K562 (cell line): ENCODE results near the gene MT2A. TPM values are rescaled to one million over a fixed set of nuclear protein-coding genes. Genes with fewer than 3 reads are reported as not detected.

Experiments used
- ATAC-seq: fragments of 200-7000 bp; cut with Tn5 transposase; 3 replicates; pipeline ENCODE4 v1.9.1; 2020; ENCODE audit warnings: moderate library complexity
- BruUV-seq: library from RNA; stranded (reverse); fragments of 400-500 nt; replicated peaks from 2 replicates; lab custom pipeline; 2021; lab: Mats Ljungman, UMichigan
- CTCF ChIA-PET: fragments of 300-600 bp; formaldehyde crosslinking; extraction: SDS; loops from one replicate; lab custom pipeline; 2021; ENCODE audit warnings: low intra/inter-chr PET ratio; lab: Yijun Ruan, JAX
- POLR2A ChIA-PET: fragments of 300-600, 350-650 bp; sonication (Branson Sonifier 250); formaldehyde crosslinking; extraction: SDS; loops from one replicate; lab custom pipeline; 2021; ENCODE audit warnings: antibody characterized with exemption, inconsistent platforms; lab: Yijun Ruan, JAX
- DNase-seq, 4 experiments: peaks; one replicate each; pipeline versions ENCODE4 v3.0.0 to v3.0.0-alpha.2; 2011 to 2018; ENCODE audit warnings: low spot score in 3 of 4, mixed read lengths in 3 of 4; ENCODE audit errors: extremely low read depth in 1 of 4
- FAIRE-seq: peaks from 2 replicates; lab custom pipeline; 2011; peaks lifted over from hg19 to GRCh38; lab: Jason Lieb, UNC
- H2AFZ ChIP-seq: 2 replicates; pipeline ENCODE4 v1.6.0; 2011; ENCODE audit warnings: low read depth, low read length, control low read depth, inconsistent platforms
- H3K27ac ChIP-seq: fragments of 200-600 bp; 3 replicates; pipeline ENCODE4 v1.8.0; 2011; ENCODE audit warnings: low read depth, mild to moderate bottlenecking, control low read depth, inconsistent platforms, low read length, moderate library complexity, mixed read lengths; ENCODE audit errors: extremely low read depth
- H3K27me3 ChIP-seq, 2 experiments: fragments of 300-600 bp in 1 of 2; 2 replicates in 1 of 2; 3 replicates in 1 of 2; pipeline versions ENCODE4 v1.6.0 to v1.8.0; 2011; ENCODE audit warnings: inconsistent platforms in 2 of 2, low read length in 2 of 2, mild to moderate bottlenecking in 1 of 2, mixed read lengths in 1 of 2, moderate library complexity in 1 of 2; ENCODE audit not compliant: control insufficient read depth in 2 of 2, insufficient read depth in 2 of 2
- H3K36me3 ChIP-seq: fragments of 300-600 bp; 3 replicates; pipeline ENCODE4 v1.8.0; 2011; ENCODE audit warnings: mild to moderate bottlenecking, low read length, inconsistent platforms; ENCODE audit not compliant: control insufficient read depth, insufficient read depth
- H3K4me1 ChIP-seq, 2 experiments: fragments of 200-600 bp in 1 of 2; replicated peaks in 1 of 2; 2 replicates in 1 of 2; 3 replicates in 1 of 2; pipeline versions ENCODE4 v1.5.1 to v1.8.0; 2011; ENCODE audit warnings: inconsistent platforms in 2 of 2, low read length in 2 of 2, mild to moderate bottlenecking in 1 of 2, mixed read lengths in 1 of 2, moderate library complexity in 1 of 2; ENCODE audit not compliant: control insufficient read depth in 2 of 2, insufficient read depth in 2 of 2
- H3K4me2 ChIP-seq: 2 replicates; pipeline ENCODE4 v1.6.1; 2011; ENCODE audit warnings: low read length, control low read depth, inconsistent platforms, mixed read lengths; ENCODE audit not compliant: insufficient read depth
- H3K4me3 ChIP-seq: fragments of 200-600 bp; sonication (generic), shearing (Covaris generic); 2 replicates; pipeline ENCODE4 v1.5.1; 2016; ENCODE audit warnings: control low read depth, inconsistent platforms
- H3K79me2 ChIP-seq: fragments of 200-600 bp; 3 replicates; pipeline ENCODE4 v1.8.0; 2011; ENCODE audit warnings: low read length, inconsistent platforms; ENCODE audit not compliant: control insufficient read depth, insufficient read depth
- H3K9ac ChIP-seq, 2 experiments: 2 replicates each; pipeline versions ENCODE4 v1.6.0 to v1.6.1; 2011; ENCODE audit warnings: low read depth in 2 of 2, low read length in 2 of 2, control low read depth in 1 of 2, inconsistent platforms in 1 of 2, mild to moderate bottlenecking in 1 of 2, mixed read lengths in 1 of 2; ENCODE audit not compliant: insufficient read depth in 1 of 2
- H3K9me1 ChIP-seq: one replicate; pipeline ENCODE4 v1.6.0; 2011; ENCODE audit warnings: inconsistent platforms, mild to moderate bottlenecking, low read length, moderate library complexity; ENCODE audit not compliant: control insufficient read depth, insufficient read depth
- H3K9me3 ChIP-seq: replicated peaks from 2 replicates; pipeline ENCODE4 v1.5.1; 2011; ENCODE audit warnings: low read depth, low read length, inconsistent platforms; ENCODE audit not compliant: control insufficient read depth, insufficient read depth
- H4K20me1 ChIP-seq: replicated peaks from 2 replicates; pipeline ENCODE4 v1.6.1; 2011; ENCODE audit warnings: low read length, inconsistent platforms, mixed read lengths; ENCODE audit not compliant: control insufficient read depth, insufficient read depth
- E4F1 ChIP-seq: fragments of 250-450 bp; sonication (Bioruptor Pico); IDR thresholded peaks from 2 replicates; pipeline ENCODE4 v1.5.0; 2021; ENCODE audit warnings: mild to moderate bottlenecking, borderline replicate concordance
- ETS1 ChIP-seq: conservative IDR thresholded peaks from 2 replicates; pipeline ENCODE4 v1.6.1; 2011; ENCODE audit warnings: low read depth, mild to moderate bottlenecking, low read length; ENCODE audit not compliant: control insufficient read depth
- FOXK1 ChIP-seq: sonication (generic); formaldehyde crosslinking; IDR thresholded peaks from 2 replicates; pipeline ENCODE4 v1.8.0; 2022; ENCODE audit warnings: missing genetic modification reagents, mild to moderate bottlenecking, borderline replicate concordance
- HDAC6 ChIP-seq: IDR thresholded peaks from 2 replicates; pipeline ENCODE4 v1.6.1; 2012; ENCODE audit warnings: low read depth, mild to moderate bottlenecking, control low read depth, inconsistent platforms, low read length, moderate library complexity
- IRF1 ChIP-seq: sonication (generic); formaldehyde crosslinking; IDR thresholded peaks from 2 replicates; pipeline ENCODE4 v1.8.0; 2022; ENCODE audit warnings: missing genetic modification reagents, mild to moderate bottlenecking, borderline replicate concordance
- MXI1 ChIP-seq: IDR thresholded peaks from 2 replicates; pipeline ENCODE4 v1.6.1; 2011; ENCODE audit warnings: low read depth, mild to moderate bottlenecking, improper control_type of control experiment, low read length
- NCOR1 ChIP-seq: fragments of 450-650 bp; IDR thresholded peaks from 2 replicates; pipeline ENCODE4 v1.6.1; 2016; ENCODE audit warnings: mild to moderate bottlenecking, moderate library complexity
- PATZ1 ChIP-seq: fragments of 250-450 bp; sonication (Bioruptor Pico); IDR thresholded peaks from 2 replicates; pipeline ENCODE4 v1.5.0; 2020; ENCODE audit warnings: mild to moderate bottlenecking, borderline replicate concordance
- SMAD2 ChIP-seq: fragments of 150-350 bp; IDR thresholded peaks from 2 replicates; pipeline ENCODE4 v1.6.1; 2014; ENCODE audit warnings: low read depth, mild to moderate bottlenecking, low read length
- STAT5A ChIP-seq: IDR thresholded peaks from 2 replicates; pipeline ENCODE4 v1.6.1; 2012; ENCODE audit warnings: low read length, inconsistent platforms, borderline replicate concordance
- TCFL5 ChIP-seq: fragments of 250-450 bp; sonication (Bioruptor Pico); conservative IDR thresholded peaks from 2 replicates; pipeline ENCODE4 v1.6.1; 2021; ENCODE audit warnings: mild to moderate bottlenecking, moderate library complexity, matching md5 sums
- ZMIZ1 ChIP-seq, 2 experiments: fragments of 150-350 bp in 1 of 2; IDR thresholded peaks; 2 replicates each; pipeline ENCODE4 v1.6.1; 2012 to 2016; ENCODE audit warnings: low read depth in 2 of 2, low read length in 2 of 2, mild to moderate bottlenecking in 1 of 2, moderate library complexity in 1 of 2
- WGBS: fragments of 100-300 bp; shearing (Covaris generic); methylation state at CpG from one replicate; pipeline ENCODE4 v1.1.6; 2016; ENCODE audit warnings: low coverage, mixed read lengths; ENCODE audit not compliant: insufficient coverage; ENCODE audit errors: missing lambda C conversion rate; 5-methylcytosine and 5-hydroxymethylcytosine counted together
- in situ Hi-C: fragments of 300-500 bp; cut with MboI; formaldehyde crosslinking; loops from 4 replicates; pipeline ENCODE4 v1.15.0; 2018; ENCODE audit warnings: inconsistent platforms, mixed read lengths
- intact Hi-C: fragments of 100-400 bp; cut with micrococcal nuclease; formaldehyde crosslinking; loops from 2 replicates; pipeline ENCODE4 v1.14.2; 2022
- polyA plus RNA-seq, 8 experiments: library from polyadenylated mRNA; depleted of rRNA in 4 of 8; stranded (reverse) in 5 of 8; unstranded in 3 of 8; fragments of >200 nt; fragmentation: Nextera tagmentation in 2 of 8; fragmentation: Illumina TruSeq in 1 of 8; extraction: Ambion mirVana in 2 of 8; extraction: Trizol in 1 of 8; gene quantifications; 2 replicates each; pipeline versions ENCODE4 v1.2.1 to v1.2.3, GENCODE V29; 2011 to 2014; ENCODE audit warnings: inconsistent platforms in 1 of 8, missing spikeins in 1 of 8
- total RNA-seq, 7 experiments: library from RNA; depleted of rRNA in 6 of 7; stranded (reverse); fragments of >200 nt in 6 of 7; fragmentation: Illumina TruSeq in 2 of 7; extraction: Trizol in 2 of 7; gene quantifications; 2 replicates each; pipeline versions ENCODE4 v1.2.1 to v1.2.3, GENCODE V29; 2011 to 2021; ENCODE audit warnings: low replicate concordance in 1 of 7

The MT2A gene
- total and polyA plus RNA-seq, 9 of the 15 experiments (the other 6 are each of a cell fraction or from before 2014, with no cell fraction given) = 2.0 to 16.9 (median 8.5) TPM

GRCh38 chr16:56633535-56633934 lies 25.2 kb downstream of the MT2A start:
- peaks cover 0 to 22% of the 10 kb centered on the region in 2 experiments; a peak in 2 of 5 replicates for H3K4me1 ChIP-seq
- ChIA-PET CTCF (no interaction called here), POLR2A (no interaction called here)
- H3K36me3 ChIP-seq = no peaks in the 10 kb centered on the region
- H3K4me3 ChIP-seq = no peak overlapping the region
- 0 out of 2 replicates have a peak, but pooled peaks cover 7% of the 10 kb centered on the region for H4K20me1 ChIP-seq
- FAIRE-seq = no peak
- no peak overlapping the region for H3K4me2 ChIP-seq
- no peaks in the 10 kb centered on the region for H3K9me1 ChIP-seq
- ATAC-seq = no peak
- DNase-seq = no peak
- BruUV-seq = no TSS peak
- H2AFZ ChIP-seq = no peak overlapping the region
- no peak overlapping the region for H3K9ac ChIP-seq
- in situ Hi-C loops = no loop called here
- no peaks in the 10 kb centered on the region for H3K79me2 ChIP-seq
- no peak overlapping the region for H3K27ac ChIP-seq
- WGBS = 6% methylated on average over 7 of the region's 7 CpGs
- peaks cover 47 to 81% of the 10 kb centered on the region in 2 experiments for H3K27me3 ChIP-seq
- intact Hi-C loops = no loop called here
- H3K9me3 ChIP-seq = no peaks in the 10 kb centered on the region
- no peak for TF ChIP-seq NCOR1
- TF ChIP-seq ZMIZ1 (IDR thresholded peaks at IDR 0.05; ENCODE audit: low read depth in 2 of 2, low read length in 2 of 2) = no peak
- no peak for TF ChIP-seq SMAD2
- no peak for TF ChIP-seq STAT5A
- no peak for TF ChIP-seq TCFL5 (CRISPR knock-in tag)
- no peak for TF ChIP-seq MXI1
- no peak for TF ChIP-seq FOXK1 (CRISPR knock-in tag)
- no peak for TF ChIP-seq ETS1
- TF ChIP-seq E4F1 (CRISPR knock-in tag) = no peak
- TF ChIP-seq HDAC6 = no peak
- no peak for TF ChIP-seq PATZ1 (CRISPR knock-in tag)
- no peak for TF ChIP-seq IRF1 (CRISPR knock-in tag)
